CD4-positive, alpha-beta memory T cell (primary cell): Measurements from ENCODE around the gene MPHOSPH9. TPM values are rescaled to one million over a fixed set of nuclear protein-coding genes. Genes with fewer than 3 reads are reported as not detected.
A peak's percentile ranks its signal among the peaks of the same experiment; 100 is the strongest.

Source experiments
- CTCF ChIA-PET: fragments of 350-600 bp; sonication (Branson Sonifier 250); formaldehyde crosslinking; loops from one replicate; lab custom pipeline; 2021; ENCODE audit warnings: inconsistent platforms; ENCODE audit not compliant: partially characterized antibody; lab: Charles Lee
- POLR2A ChIA-PET: fragments of 350-600 bp; sonication (Branson Sonifier 250); formaldehyde crosslinking; loops from one replicate; lab custom pipeline; 2021; ENCODE audit not compliant: partially characterized antibody; lab: Charles Lee
- DNase-seq, 5 donors: peaks; one replicate each; pipeline versions ENCODE4 v3.0.0 to v3.0.0-alpha.2; 2020 to 2022; ENCODE audit warnings: mixed read lengths in 1 of 5
- H3K27ac ChIP-seq: one replicate; pipeline ENCODE4 v1.7.0; 2013; ENCODE audit warnings: low read depth, low read length
- H3K27me3 ChIP-seq: 2 replicates; pipeline ENCODE4 v1.7.0; 2013; ENCODE audit warnings: mild to moderate bottlenecking, low read length, moderate library complexity; ENCODE audit not compliant: insufficient read depth
- H3K36me3 ChIP-seq: 2 replicates; pipeline ENCODE4 v1.7.0; 2013; ENCODE audit warnings: mild to moderate bottlenecking, low read length, moderate library complexity; ENCODE audit not compliant: insufficient read depth
- H3K4me1 ChIP-seq: 2 replicates; pipeline ENCODE4 v1.7.0; 2013; ENCODE audit warnings: mild to moderate bottlenecking, low read length, moderate library complexity; ENCODE audit not compliant: insufficient read depth
- H3K4me3 ChIP-seq, 2 donors: one replicate each; pipeline ENCODE4 v1.7.0; 2013; ENCODE audit warnings: low read length in 2 of 2, mild to moderate bottlenecking in 1 of 2
- H3K9me3 ChIP-seq, 2 donors: one replicate each; pipeline ENCODE4 v1.7.0; 2013; ENCODE audit warnings: low read length in 2 of 2, control low read depth in 1 of 2; ENCODE audit not compliant: control insufficient read depth in 1 of 2
- H3K27ac Mint-ChIP-seq, 7 donors: one replicate each; pipeline ENCODE4 v1.8.0; 2020 to 2021; ENCODE audit warnings: mixed read lengths in 7 of 7, mild to moderate bottlenecking in 6 of 7, inconsistent platforms in 3 of 7, moderate library complexity in 3 of 7
- H3K27me3 Mint-ChIP-seq, 2 donors: one replicate each; pipeline ENCODE4 v1.8.0; 2020 to 2021; ENCODE audit warnings: mixed read lengths in 2 of 2
- H3K36me3 Mint-ChIP-seq, 2 donors: one replicate each; pipeline ENCODE4 v1.8.0; 2020 to 2021; ENCODE audit warnings: mixed read lengths in 2 of 2, inconsistent platforms in 1 of 2, mild to moderate bottlenecking in 1 of 2
- H3K4me1 Mint-ChIP-seq, 4 donors: one replicate each; pipeline ENCODE4 v1.8.0; 2020 to 2021; ENCODE audit warnings: mixed read lengths in 4 of 4, mild to moderate bottlenecking in 1 of 4
- H3K4me3 Mint-ChIP-seq, 8 donors: one replicate each; pipeline ENCODE4 v1.8.0; 2020 to 2021; ENCODE audit warnings: mixed read lengths in 8 of 8, mild to moderate bottlenecking in 7 of 8, moderate library complexity in 6 of 8, inconsistent platforms in 3 of 8
- H3K9me3 Mint-ChIP-seq, 8 donors: one replicate each; pipeline ENCODE4 v1.8.0; 2020 to 2021; ENCODE audit warnings: mixed read lengths in 8 of 8, mild to moderate bottlenecking in 5 of 8, inconsistent platforms in 3 of 8, moderate library complexity in 1 of 8
- intact Hi-C: fragments of 100-400 bp; cut with micrococcal nuclease; formaldehyde crosslinking; loops from one replicate; pipeline ENCODE4 v1.15.1; 2023
- polyA plus RNA-seq, 2 donors: library from polyadenylated mRNA; unstranded; fragments of 300-500 nt; fragmentation: Illumina TruSeq; gene quantifications; one replicate each; pipeline ENCODE4 v1.2.3, GENCODE V29; 2021
- total RNA-seq, 2 experiments: library from RNA; stranded (reverse); gene quantifications; one replicate each; pipeline ENCODE4 v1.2.3, GENCODE V29; 2021

Gene MPHOSPH9
- total and polyA plus RNA-seq, 4 experiments from 2014 or later = 14.1 to 62.7 (median 45.1) TPM

DNA sequence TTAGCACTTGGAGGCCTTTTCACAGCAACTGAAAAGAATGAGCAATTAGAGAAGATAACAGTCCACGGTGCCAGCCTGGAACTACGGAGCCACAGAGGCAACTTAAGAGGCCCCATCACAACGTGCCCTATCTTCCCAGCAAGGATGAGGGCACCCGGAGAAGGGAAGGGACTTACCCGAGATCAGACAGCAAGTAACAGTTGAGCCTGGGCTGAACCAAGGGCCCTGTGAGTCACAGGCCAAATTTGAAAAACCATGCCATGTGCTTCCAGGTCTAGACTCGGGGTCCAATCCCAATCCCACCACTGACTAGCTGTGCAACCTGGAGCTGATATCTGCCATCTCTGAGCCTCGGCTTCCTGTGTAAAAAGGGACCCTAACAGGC, 124.3 kb downstream of the MPHOSPH9 start:
- H3K27ac ChIP-seq = no peak overlapping the region
- intact Hi-C loops = no loop called here
- no peaks in the 10 kb centered on the region for H3K27me3 Mint-ChIP-seq
- peak overlapping the region in 5 of 7 donors; percentile 19 to 72 (median 57) for H3K27ac Mint-ChIP-seq
- H3K9me3 Mint-ChIP-seq = no peaks in the 10 kb centered on the region
- peaks cover 27 to 45% (median 37%) of the 10 kb centered on the region in 4 donors for H3K4me1 Mint-ChIP-seq
- H3K9me3 ChIP-seq = no peaks in the 10 kb centered on the region
- peaks cover 33% of the 10 kb centered on the region for H3K4me1 ChIP-seq
- DNase-seq = no peak
- CTCF ChIA-PET = interaction anchor here (1.2 kb wide), 1 partner anchor 14 kb away, joined by 3 read pairs; no protein-coding TSS in a partner anchor
- no peak overlapping the region for H3K4me3 Mint-ChIP-seq
- H3K4me3 ChIP-seq = no peak overlapping the region
- H3K36me3 Mint-ChIP-seq = peaks cover 0 to 13% of the 10 kb centered on the region in 2 donors
- no peaks in the 10 kb centered on the region for H3K27me3 ChIP-seq
- H3K36me3 ChIP-seq = no peaks in the 10 kb centered on the region
- POLR2A ChIA-PET = interaction anchor here (2.2 kb wide), 1 partner anchor 33 kb away, joined by 27 read pairs; no protein-coding TSS in a partner anchor

GRCh38 chr12:123107926-123108681, 124.8 kb downstream of the MPHOSPH9 start:
- peak overlapping the region in 2 of 8 donors; percentile 13 to 75 for H3K4me3 Mint-ChIP-seq
- ChIA-PET POLR2A (interaction anchor here (0.9 to 2.8 kb wide), 8 partner anchors 12 to 129 kb away, joined by 3 to 27 read pairs (median 7); partner anchors contain the start of genes ARL6IP4, MPHOSPH9 and MTRFR), CTCF (interaction anchor here (0.9 to 1.7 kb wide), 7 partner anchors 10 to 125 kb away, joined by 3 to 8 read pairs (median 4); partner anchors contain the start of genes MPHOSPH9 and MTRFR)
- peak overlapping the region; percentile 19 to 96 (median 83) for H3K27ac Mint-ChIP-seq
- Histone ChIP-seq H3K27ac (peak overlapping the region; percentile 54), H3K4me3 (no peak overlapping the region), H3K27me3 (no peaks in the 10 kb centered on the region), H3K9me3 (no peaks in the 10 kb centered on the region), H3K36me3 (no peaks in the 10 kb centered on the region), H3K4me1 (peaks cover 33% of the 10 kb centered on the region)
- H3K27me3 Mint-ChIP-seq = no peaks in the 10 kb centered on the region
- peaks cover 28 to 47% (median 37%) of the 10 kb centered on the region in 4 donors for H3K4me1 Mint-ChIP-seq
- H3K36me3 Mint-ChIP-seq = peaks cover 0 to 13% of the 10 kb centered on the region in 2 donors
- intact Hi-C loops = no loop called here
- no peaks in the 10 kb centered on the region for H3K9me3 Mint-ChIP-seq
- DNase-seq = no peak

- H3K4me3 Mint-ChIP-seq = peak overlapping the region; percentile 67 to 83 (median 75)
- peaks cover 31 to 54% (median 39%) of the 10 kb centered on the region in 4 donors for H3K4me1 Mint-ChIP-seq
- intact Hi-C loops = no loop called here
- H3K27me3 Mint-ChIP-seq = no peaks in the 10 kb centered on the region
- Histone ChIP-seq H3K27ac (peak overlapping the region; percentile 54), H3K9me3 (no peaks in the 10 kb centered on the region), H3K4me3 (peak overlapping the region in 1 of 2 donors; percentile 14), H3K27me3 (no peaks in the 10 kb centered on the region), H3K4me1 (peaks cover 33% of the 10 kb centered on the region), H3K36me3 (no peaks in the 10 kb centered on the region)
- H3K36me3 Mint-ChIP-seq = peaks cover 0 to 13% of the 10 kb centered on the region in 2 donors
- peak; percentile 37 to 64 (median 48) for DNase-seq
- no peaks in the 10 kb centered on the region for H3K9me3 Mint-ChIP-seq
- CTCF ChIA-PET = interaction anchor here (0.8 to 3.3 kb wide), 11 partner anchors 11 to 131 kb away, joined by 3 to 18 read pairs (median 4); partner anchors contain the start of genes MPHOSPH9 and MTRFR
- POLR2A ChIA-PET = interaction anchor here (0.6 to 2.8 kb wide), 20 partner anchors 9 to 529 kb away, joined by 3 to 27 read pairs (median 4); partner anchors contain the start of genes ARL6IP4, MPHOSPH9, MTRFR and OGFOD2
- peak overlapping the region; percentile 82 to 96 (median 95) for H3K27ac Mint-ChIP-seq
Observed at GRCh38 chr12:123106640-123107359, 126.1 kb downstream of the MPHOSPH9 start.

DNA sequence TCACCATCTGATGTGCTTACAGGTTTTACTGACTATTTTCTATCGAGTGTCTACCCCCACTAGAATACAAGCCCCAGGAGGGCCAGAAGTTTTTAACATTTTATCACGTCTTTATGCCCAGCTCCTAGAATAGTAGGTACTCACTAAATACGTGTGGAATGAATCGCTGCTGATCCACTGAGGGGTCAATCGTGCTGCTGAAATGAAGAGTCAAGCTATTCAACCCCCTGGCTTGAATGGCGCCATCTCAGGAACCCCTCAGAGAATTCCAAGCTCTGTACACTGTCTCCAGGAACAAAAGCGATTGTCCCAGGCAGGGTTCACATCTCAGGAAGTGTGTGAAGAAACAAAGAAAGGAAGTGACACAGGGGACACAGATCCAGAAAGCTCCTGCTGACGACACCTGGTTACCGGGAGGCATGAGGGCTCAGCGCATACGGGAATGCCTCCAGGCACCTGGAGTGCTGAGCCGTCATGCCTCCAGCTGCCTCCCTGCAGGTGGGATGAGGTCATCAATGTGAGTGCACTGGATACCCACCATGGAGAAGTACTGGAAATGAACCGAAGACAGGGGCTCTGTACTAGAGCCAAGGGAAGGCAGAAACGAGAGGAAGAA, 127.6 kb downstream of the MPHOSPH9 start:
- DNase-seq = no peak
- H3K4me3 ChIP-seq = no peak overlapping the region
- ChIA-PET POLR2A (interaction anchor here (0.7 to 2.8 kb wide), 3 partner anchors 15 to 128 kb away, joined by 3 to 24 read pairs (median 3); partner anchors contain the start of genes MPHOSPH9 and MTRFR), CTCF (interaction anchor here (1.1 to 3.3 kb wide), 3 partner anchors 16 to 29 kb away, joined by 5 to 18 read pairs (median 5); no protein-coding TSS in a partner anchor)
- H3K27me3 Mint-ChIP-seq = no peaks in the 10 kb centered on the region
- H3K27ac Mint-ChIP-seq = peak overlapping the region; percentile 74 to 96 (median 89)
- no peaks in the 10 kb centered on the region for H3K9me3 ChIP-seq
- intact Hi-C loops = no loop called here
- peaks cover 0 to 13% of the 10 kb centered on the region in 2 donors for H3K36me3 Mint-ChIP-seq
- H3K36me3 ChIP-seq = no peaks in the 10 kb centered on the region
- H3K4me3 Mint-ChIP-seq = peak overlapping the region in 5 of 8 donors; percentile 12 to 76 (median 51)
- peaks cover 31 to 54% (median 39%) of the 10 kb centered on the region in 4 donors for H3K4me1 Mint-ChIP-seq
- H3K27me3 ChIP-seq = no peaks in the 10 kb centered on the region
- no peak overlapping the region for H3K27ac ChIP-seq
- H3K4me1 ChIP-seq = peaks cover 33% of the 10 kb centered on the region
- H3K9me3 Mint-ChIP-seq = no peaks in the 10 kb centered on the region

GRCh38 chr12:123104809-123105208, 128.1 kb downstream of the MPHOSPH9 start:
- no peaks in the 10 kb centered on the region for H3K9me3 ChIP-seq
- H3K36me3 ChIP-seq = no peaks in the 10 kb centered on the region
- no peak for DNase-seq
- no peaks in the 10 kb centered on the region for H3K27me3 ChIP-seq
- H3K4me1 ChIP-seq = peaks cover 33% of the 10 kb centered on the region
- no peaks in the 10 kb centered on the region for H3K9me3 Mint-ChIP-seq
- H3K36me3 Mint-ChIP-seq = peaks cover 0 to 11% of the 10 kb centered on the region in 2 donors
- peak overlapping the region in 5 of 7 donors; percentile 31 to 96 (median 89) for H3K27ac Mint-ChIP-seq
- no peak overlapping the region for H3K4me3 Mint-ChIP-seq
- H3K4me3 ChIP-seq = no peak overlapping the region
- intact Hi-C loops = no loop called here
- CTCF ChIA-PET = interaction anchor here (1.1 to 3.3 kb wide), 3 partner anchors 16 to 28 kb away, joined by 5 to 18 read pairs (median 5); no protein-coding TSS in a partner anchor
- H3K27me3 Mint-ChIP-seq = no peaks in the 10 kb centered on the region
- POLR2A ChIA-PET = interaction anchor here (1.1 to 2.8 kb wide), 2 partner anchors 16 to 29 kb away, joined by 3 to 24 read pairs; no protein-coding TSS in a partner anchor
- H3K4me1 Mint-ChIP-seq = peaks cover 31 to 54% (median 39%) of the 10 kb centered on the region in 4 donors
- no peak overlapping the region for H3K27ac ChIP-seq
